GM10248 (cell line): Measurements from ENCODE around the gene SLC2A8.

Experiments used
- CTCF ChIA-PET: fragments of 300-600 bp; sonication (Branson Sonifier 250); formaldehyde crosslinking; extraction: SDS; loops from one replicate; lab custom pipeline; 2021; ENCODE audit warnings: antibody characterized with exemption; lab: Yijun Ruan, JAX
- POLR2A ChIA-PET: fragments of 350-650 bp; sonication (Branson Sonifier 250); formaldehyde crosslinking; extraction: SDS; loops from one replicate; lab custom pipeline; 2020; ENCODE audit warnings: antibody characterized with exemption; lab: Yijun Ruan, JAX
- DNase-seq: peaks from one replicate; pipeline ENCODE4 v3.0.0; 2012; ENCODE audit errors: extremely low spot score
- TF ChIP-seq, protein P1 (sequence below): IDR thresholded peaks from 2 replicates; pipeline ENCODE4 v1.5.1; 2012; ENCODE audit warnings: mild to moderate bottlenecking, low read depth; ENCODE audit errors: extremely low read depth, missing control alignments, control extremely low read depth

Gene SLC2A8

GRCh38 chr9:127356906-127357305 lies 40.1 kb upstream of the SLC2A8 start:
- ChIA-PET CTCF (no interaction called here), POLR2A (no interaction called here)
- TF ChIP-seq, protein P1, sequence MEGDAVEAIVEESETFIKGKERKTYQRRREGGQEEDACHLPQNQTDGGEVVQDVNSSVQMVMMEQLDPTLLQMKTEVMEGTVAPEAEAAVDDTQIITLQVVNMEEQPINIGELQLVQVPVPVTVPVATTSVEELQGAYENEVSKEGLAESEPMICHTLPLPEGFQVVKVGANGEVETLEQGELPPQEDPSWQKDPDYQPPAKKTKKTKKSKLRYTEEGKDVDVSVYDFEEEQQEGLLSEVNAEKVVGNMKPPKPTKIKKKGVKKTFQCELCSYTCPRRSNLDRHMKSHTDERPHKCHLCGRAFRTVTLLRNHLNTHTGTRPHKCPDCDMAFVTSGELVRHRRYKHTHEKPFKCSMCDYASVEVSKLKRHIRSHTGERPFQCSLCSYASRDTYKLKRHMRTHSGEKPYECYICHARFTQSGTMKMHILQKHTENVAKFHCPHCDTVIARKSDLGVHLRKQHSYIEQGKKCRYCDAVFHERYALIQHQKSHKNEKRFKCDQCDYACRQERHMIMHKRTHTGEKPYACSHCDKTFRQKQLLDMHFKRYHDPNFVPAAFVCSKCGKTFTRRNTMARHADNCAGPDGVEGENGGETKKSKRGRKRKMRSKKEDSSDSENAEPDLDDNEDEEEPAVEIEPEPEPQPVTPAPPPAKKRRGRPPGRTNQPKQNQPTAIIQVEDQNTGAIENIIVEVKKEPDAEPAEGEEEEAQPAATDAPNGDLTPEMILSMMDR: no peak
- no peak for DNase-seq

DNA sequence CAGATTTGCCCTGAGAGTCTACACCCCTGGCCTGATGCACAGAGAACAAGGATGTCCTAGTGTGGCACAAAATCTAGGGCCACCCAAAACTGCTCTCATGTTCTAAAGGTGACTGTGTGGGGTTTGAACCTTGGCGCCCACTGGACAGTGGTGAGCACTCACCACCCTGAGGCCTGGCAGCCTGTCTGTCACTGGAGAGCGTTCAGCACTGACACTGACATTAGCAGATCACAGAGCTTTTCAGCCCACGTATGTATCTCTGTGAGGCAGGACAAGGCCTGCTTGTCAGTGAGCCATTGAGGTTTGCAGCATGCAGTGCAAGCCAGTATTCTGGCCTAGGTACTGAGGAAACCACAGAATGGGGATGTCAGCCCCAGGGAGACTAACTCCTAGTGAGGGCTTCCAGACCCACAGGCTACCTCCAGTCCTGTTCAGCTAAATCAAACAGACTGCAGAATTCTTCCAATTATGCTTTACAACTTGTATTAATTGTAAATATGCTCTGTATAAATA lies 38.9 kb upstream of the SLC2A8 start:
- TF ChIP-seq, protein P1: no peak
- no peak for DNase-seq
- ChIA-PET POLR2A (no interaction called here), CTCF (no interaction called here)

DNA sequence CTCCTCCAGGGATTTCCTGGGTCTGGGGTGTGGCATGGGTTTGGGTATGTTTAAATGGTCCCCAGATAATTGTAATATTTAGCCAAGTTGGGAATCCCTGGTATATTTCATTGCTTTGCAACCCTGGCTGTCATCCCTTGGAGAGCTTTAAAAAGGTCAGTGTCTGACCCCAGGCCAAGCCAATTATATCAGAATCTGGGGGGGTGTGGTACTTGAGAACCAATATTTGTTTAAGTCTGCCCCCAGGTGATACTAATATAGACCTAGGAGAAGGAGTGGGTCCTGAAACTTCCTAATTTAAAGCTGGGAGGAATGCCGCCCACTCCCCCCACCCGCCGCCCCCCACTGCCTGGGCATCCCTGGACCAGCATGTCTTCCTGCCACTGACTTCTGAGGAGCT lies 38.2 kb upstream of the SLC2A8 start:
- no peak for DNase-seq
- ChIA-PET POLR2A (no interaction called here), CTCF (interaction anchor here (0.7 to 1.1 kb wide), 2 partner anchors 10 to 143 kb away, joined by 3 read pairs; no protein-coding TSS in a partner anchor)
- TF ChIP-seq, protein P1: no peak

- TF ChIP-seq, protein P1: no peak
- ChIA-PET CTCF (interaction anchor here (0.9 to 1.1 kb wide), 3 partner anchors 9 to 561 kb away, joined by 3 to 4 read pairs (median 3); no protein-coding TSS in a partner anchor), POLR2A (no interaction called here)
- DNase-seq: no peak
Observed at GRCh38 chr9:127360250-127360649, 36.7 kb upstream of the SLC2A8 start.

DNA sequence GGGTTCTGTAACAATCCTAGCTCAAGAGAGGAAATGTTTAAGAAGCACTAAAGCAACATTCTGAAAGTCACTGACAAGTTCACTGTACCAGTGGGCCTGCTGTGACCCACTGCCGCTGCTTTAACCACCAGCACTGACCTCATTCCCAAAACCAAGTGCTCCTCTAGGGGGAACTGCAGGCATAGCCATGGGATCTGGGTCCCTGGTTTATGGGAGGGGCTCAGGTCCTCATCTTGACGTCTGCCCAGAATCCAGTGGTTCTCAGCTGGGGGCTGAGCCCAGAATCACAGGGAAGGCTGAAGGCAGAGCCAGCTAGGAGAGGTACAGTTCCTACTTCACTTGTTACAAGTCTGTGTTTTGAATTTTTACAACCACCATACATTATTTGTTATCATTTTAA lies 36.1 kb upstream of the SLC2A8 start:
- ChIA-PET POLR2A (no interaction called here), CTCF (interaction anchor here (0.9 to 1.1 kb wide), 3 partner anchors 9 to 560 kb away, joined by 3 to 4 read pairs (median 3); no protein-coding TSS in a partner anchor)
- no peak for DNase-seq
- TF ChIP-seq, protein P1: no peak

DNA sequence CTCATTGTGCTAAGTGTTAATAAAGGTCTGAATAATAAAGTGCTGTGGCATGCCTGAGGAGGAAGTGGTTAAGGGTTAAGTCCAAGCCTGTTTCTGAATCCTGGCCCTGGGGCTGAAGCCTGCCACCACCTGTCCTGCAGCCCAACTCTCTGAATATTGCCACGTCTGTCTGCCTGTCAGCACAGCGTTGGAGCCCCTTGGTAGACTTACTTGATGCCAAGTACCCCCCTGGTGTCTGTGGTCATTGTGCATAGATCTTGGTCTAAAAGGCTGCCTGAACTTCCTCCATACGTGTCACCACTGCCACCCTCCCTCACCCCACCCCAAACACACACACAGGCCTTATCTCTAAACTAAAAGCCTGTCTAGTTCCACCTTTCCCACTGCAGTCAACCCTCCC lies 35.4 kb upstream of the SLC2A8 start:
- CTCF ChIA-PET: no interaction called here
- DNase-seq: no peak
- POLR2A ChIA-PET: no interaction called here
- TF ChIP-seq, protein P1: no peak
